GM12865 (cell line): ENCODE measurements around the gene MFNG.

ENCODE experiments used
- DNase-seq: peaks from one replicate; pipeline ENCODE4 v3.0.0; 2010; ENCODE audit warnings: low read depth
- H3K4me3 ChIP-seq: 2 replicates; pipeline ENCODE4 v1.5.1; 2011; ENCODE audit warnings: mild to moderate bottlenecking, low read depth, low read length, control low read depth
- TF ChIP-seq, protein P1 (sequence below): IDR thresholded peaks from 2 replicates; pipeline ENCODE4 v1.5.1; 2011; ENCODE audit warnings: low read length, control low read depth, low read depth, inconsistent platforms; ENCODE audit not compliant: insufficient read depth; ENCODE audit errors: missing control alignments

The MFNG gene

DNA sequence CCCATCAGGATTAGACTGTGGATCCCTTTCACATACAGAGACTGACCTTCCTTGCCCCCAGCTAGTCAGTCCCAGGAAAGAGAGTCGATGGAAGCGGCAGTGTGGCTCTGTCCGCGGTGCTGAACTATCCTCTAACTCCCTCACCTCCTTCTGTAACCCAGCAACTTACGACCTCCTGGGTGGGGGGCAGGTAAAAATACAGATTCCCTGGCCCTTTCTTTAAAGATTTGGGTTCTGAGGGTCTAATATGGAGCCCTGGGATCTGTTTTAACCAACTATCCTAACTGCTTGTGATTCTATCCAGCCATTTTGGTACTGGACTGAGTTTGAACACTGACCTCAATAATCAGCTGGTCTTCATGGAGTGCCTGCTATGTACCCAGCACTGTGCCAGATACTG lies 23.2 kb downstream of the MFNG start:
- H3K4me3 ChIP-seq, result no peak overlapping the region
- no peak for DNase-seq
- TF ChIP-seq, protein P1, sequence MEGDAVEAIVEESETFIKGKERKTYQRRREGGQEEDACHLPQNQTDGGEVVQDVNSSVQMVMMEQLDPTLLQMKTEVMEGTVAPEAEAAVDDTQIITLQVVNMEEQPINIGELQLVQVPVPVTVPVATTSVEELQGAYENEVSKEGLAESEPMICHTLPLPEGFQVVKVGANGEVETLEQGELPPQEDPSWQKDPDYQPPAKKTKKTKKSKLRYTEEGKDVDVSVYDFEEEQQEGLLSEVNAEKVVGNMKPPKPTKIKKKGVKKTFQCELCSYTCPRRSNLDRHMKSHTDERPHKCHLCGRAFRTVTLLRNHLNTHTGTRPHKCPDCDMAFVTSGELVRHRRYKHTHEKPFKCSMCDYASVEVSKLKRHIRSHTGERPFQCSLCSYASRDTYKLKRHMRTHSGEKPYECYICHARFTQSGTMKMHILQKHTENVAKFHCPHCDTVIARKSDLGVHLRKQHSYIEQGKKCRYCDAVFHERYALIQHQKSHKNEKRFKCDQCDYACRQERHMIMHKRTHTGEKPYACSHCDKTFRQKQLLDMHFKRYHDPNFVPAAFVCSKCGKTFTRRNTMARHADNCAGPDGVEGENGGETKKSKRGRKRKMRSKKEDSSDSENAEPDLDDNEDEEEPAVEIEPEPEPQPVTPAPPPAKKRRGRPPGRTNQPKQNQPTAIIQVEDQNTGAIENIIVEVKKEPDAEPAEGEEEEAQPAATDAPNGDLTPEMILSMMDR, result no peak

DNA sequence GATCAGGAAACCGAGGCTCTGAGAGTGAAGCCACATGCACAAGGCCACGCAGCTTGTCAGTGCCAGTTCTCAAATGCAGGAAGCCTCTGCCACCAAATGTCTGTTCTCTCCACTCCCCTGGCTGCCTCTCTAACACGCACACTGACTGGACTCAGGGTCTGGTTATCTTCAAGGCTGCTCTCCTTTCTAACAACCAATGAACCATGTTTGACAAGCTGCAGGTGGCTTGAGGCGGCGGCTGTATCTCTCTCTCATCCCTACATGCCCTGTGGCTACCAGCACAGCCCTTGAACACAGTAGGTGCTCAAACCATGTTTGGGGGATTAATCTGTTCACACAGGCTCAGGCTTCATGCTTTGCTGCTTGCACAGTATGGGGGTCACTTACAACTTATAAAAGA lies 23.7 kb downstream of the MFNG start:
- no peak overlapping the region for H3K4me3 ChIP-seq
- no peak for DNase-seq
- TF ChIP-seq, protein P1, result no peak

DNA sequence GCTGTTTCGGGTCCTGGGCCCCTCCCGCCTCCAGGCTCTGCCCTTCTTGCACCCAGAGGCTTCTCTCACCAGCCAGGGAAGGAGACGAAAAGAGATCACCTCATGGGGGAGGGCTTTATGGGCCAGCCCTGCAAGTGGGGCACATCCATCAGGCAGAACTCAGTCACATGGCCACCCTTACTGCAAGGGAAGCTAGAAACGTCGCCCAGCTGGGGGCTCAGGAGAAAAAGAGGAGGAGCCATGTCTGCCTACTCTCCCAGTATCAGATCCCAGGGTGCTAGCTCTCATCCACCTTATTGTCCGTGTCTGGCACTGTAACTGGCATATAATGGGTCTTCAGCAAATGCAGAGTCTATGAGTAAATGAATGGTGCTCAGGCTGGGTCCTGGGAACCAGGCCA lies 24.2 kb downstream of the MFNG start:
- H3K4me3 ChIP-seq, result no peak overlapping the region
- TF ChIP-seq, protein P1, result no peak
- no peak for DNase-seq

DNA sequence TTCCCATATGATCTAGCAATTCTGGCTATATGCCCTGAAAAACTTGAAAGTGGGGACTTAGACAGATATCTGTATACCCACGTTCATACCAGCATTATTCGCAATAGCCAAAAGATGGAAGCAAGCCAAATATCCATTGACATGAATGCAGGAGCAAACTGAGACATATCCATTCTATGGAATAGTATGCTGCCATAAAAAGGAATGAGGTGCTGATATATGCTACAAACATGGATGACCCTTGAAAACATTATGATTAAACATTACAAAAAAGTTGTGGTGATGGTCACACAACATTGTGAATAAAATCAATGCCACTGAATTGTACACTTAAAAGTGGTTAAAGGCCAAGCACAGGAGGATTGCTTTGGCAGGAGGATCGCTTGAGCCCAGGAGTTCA lies 25.5 kb downstream of the MFNG start:
- no peak for DNase-seq
- no peak overlapping the region for H3K4me3 ChIP-seq
- TF ChIP-seq, protein P1, result no peak

DNA sequence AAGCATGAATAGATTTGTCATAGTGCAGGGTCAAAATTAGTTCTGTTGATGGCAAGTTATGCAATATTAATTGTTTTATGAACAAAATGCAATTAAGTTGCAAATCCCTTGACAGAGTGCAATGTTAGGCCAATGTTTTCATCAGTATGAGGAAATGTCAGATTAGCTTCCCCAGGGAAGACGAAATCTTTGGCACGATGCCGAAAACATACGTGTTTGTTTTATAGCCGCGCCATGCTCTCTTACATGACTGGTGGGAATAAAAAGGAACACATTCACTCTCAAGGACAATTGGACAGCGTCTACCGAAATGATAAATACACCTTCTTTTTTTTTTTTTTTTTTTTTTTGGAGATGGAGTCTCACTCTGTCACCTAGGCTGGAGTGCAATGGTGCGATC lies 27.0 kb downstream of the MFNG start:
- DNase-seq, result no peak
- H3K4me3 ChIP-seq, result no peak overlapping the region
- TF ChIP-seq, protein P1, result no peak

DNA sequence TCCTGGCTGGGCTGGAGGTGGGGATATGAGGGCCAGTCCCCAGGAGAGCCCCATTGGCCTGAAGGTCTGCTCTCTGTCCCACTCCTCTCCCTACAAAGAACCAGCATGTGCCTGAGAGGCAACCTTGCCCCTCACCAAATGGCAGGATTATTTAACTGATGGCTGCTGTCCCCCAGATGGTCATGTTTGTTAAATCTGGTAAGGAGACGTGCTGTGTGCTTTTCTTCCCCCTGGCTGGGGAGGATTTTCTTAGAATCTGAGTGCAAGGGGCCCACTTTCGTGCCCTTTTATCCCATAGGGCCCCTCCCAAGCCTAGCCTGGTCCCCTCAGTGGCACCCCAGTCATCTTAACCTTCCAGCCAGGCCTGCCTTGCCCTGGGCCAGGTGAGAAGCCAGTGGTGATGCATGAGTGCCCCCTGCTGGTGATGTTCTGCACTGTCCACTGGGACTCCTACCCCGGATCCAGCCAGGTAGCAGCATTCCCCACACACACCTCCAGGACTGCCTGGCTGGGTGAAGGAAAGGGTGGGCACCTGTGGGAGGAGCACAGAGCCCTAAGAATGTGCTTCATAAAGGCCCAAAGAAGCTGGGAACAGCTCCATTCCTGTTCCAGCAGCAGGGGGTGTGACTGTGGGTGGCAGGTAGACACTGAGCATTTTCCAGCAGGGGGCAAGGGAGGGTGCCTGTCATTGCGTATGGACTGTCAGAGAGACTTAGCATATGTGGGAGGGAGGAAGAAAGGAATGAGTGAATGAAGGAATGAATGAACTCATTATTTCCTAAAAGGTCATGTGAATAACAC lies 28.9 kb downstream of the MFNG start:
- peak; percentile 77 for DNase-seq
- TF ChIP-seq, protein P1, result peak; percentile 95
- no peak overlapping the region for H3K4me3 ChIP-seq

DNA sequence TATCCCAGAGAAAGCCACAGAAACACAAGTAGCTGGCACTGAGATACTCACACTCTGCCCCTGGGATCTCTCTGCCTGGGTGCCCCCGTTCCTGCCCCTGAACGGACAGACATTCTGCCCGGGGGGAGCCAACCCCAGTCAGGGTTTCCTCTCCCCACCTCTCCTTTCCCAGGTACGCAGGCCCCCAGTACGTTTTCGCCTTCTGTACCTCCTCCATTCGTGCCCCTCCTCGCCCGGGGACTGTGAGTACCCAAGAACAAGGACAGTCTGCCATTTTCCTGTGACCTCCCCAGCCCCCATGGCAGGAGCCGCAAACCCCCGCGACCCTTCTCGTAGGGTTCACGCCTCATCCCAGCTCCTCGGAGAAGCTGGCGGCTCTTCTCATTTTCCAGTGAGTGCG lies 29.8 kb downstream of the MFNG start:
- DNase-seq, result no peak
- no peak overlapping the region for H3K4me3 ChIP-seq
- TF ChIP-seq, protein P1, result no peak
